Measurements from ENCODE around the gene CORO1A. TPM values are rescaled to one million over a fixed set of nuclear protein-coding genes. Genes with fewer than 3 reads are reported as not detected.

Gene CORO1A
- total RNA-seq, 1 donor from 2014 or later, result 69.4 TPM

GRCh38 chr16:30147843-30148510 is 35.4 kb upstream of the CORO1A start:
- no peaks in the 10 kb centered on the region for H3K4me1 ChIP-seq
- TF ChIP-seq, protein P1, sequence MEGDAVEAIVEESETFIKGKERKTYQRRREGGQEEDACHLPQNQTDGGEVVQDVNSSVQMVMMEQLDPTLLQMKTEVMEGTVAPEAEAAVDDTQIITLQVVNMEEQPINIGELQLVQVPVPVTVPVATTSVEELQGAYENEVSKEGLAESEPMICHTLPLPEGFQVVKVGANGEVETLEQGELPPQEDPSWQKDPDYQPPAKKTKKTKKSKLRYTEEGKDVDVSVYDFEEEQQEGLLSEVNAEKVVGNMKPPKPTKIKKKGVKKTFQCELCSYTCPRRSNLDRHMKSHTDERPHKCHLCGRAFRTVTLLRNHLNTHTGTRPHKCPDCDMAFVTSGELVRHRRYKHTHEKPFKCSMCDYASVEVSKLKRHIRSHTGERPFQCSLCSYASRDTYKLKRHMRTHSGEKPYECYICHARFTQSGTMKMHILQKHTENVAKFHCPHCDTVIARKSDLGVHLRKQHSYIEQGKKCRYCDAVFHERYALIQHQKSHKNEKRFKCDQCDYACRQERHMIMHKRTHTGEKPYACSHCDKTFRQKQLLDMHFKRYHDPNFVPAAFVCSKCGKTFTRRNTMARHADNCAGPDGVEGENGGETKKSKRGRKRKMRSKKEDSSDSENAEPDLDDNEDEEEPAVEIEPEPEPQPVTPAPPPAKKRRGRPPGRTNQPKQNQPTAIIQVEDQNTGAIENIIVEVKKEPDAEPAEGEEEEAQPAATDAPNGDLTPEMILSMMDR (IDR thresholded peaks at IDR 0.05), result no peak
- peaks cover 0 to 8% of the 10 kb centered on the region in 2 donors for H3K9me3 ChIP-seq
- no peaks in the 10 kb centered on the region for H3K27me3 ChIP-seq
- intact Hi-C loops (cut with DNase I), result no loop called here
- H3K27ac ChIP-seq, result no peak overlapping the region
- H3K4me3 ChIP-seq, result no peak overlapping the region
- no peak for DNase-seq (ENCODE audit: low spot score in 2 of 2)
- no peaks in the 10 kb centered on the region for H3K36me3 ChIP-seq

DNA sequence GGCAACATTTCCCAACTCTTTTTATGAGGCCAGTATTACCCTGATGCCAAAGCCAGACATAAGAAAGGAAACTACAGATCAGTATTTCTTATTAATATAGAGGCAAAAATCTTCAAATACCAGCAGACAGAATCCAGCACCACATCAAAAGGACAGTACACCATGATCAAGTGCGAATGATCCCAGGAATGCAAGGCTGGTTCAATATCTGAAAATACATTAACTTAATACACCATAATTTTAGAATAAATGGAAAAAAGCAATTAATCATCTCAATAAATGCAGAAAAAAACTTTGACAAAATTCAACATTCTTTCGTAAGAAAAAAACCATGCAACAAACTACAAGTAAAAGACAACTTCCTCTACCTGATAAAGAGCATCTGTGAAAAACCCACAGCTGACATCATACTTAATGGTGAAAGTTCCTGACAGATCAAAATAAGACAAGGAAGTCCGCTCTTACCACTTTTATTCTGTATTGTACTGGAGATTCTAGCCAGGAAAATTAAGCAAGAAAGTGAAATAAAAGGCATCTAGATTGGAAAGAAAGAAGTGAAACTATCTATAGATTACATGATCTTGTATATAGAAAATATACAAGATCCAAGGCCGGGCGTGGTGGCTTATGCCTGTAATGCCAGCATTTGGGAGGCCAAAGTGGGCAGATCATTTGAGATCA is 34.0 kb upstream of the CORO1A start:
- DNase-seq (ENCODE audit: low spot score in 2 of 2), result no peak
- Histone ChIP-seq H3K4me1 (no peaks in the 10 kb centered on the region), H3K27ac (no peak overlapping the region), H3K9me3 (peaks cover 0 to 8% of the 10 kb centered on the region in 2 donors), H3K36me3 (no peaks in the 10 kb centered on the region), H3K27me3 (no peaks in the 10 kb centered on the region), H3K4me3 (no peak overlapping the region)
- TF ChIP-seq, protein P1 (IDR thresholded peaks at IDR 0.05), result no peak
- intact Hi-C loops (cut with DNase I), result no loop called here

GRCh38 chr16:30151091-30151490 is 32.3 kb upstream of the CORO1A start:
- no peak overlapping the region for H3K4me3 ChIP-seq
- peaks cover 0 to 8% of the 10 kb centered on the region in 2 donors for H3K9me3 ChIP-seq
- H3K4me1 ChIP-seq, result no peaks in the 10 kb centered on the region
- no peak overlapping the region for H3K27ac ChIP-seq
- TF ChIP-seq, protein P1 (IDR thresholded peaks at IDR 0.05), result no peak
- H3K27me3 ChIP-seq, result no peaks in the 10 kb centered on the region
- no peak for DNase-seq (ENCODE audit: low spot score in 2 of 2)
- no peaks in the 10 kb centered on the region for H3K36me3 ChIP-seq
- intact Hi-C loops (cut with DNase I), result no loop called here

- H3K27ac ChIP-seq, result no peak overlapping the region
- no peaks in the 10 kb centered on the region for H3K27me3 ChIP-seq
- no peaks in the 10 kb centered on the region for H3K36me3 ChIP-seq
- peaks cover 0 to 8% of the 10 kb centered on the region in 2 donors for H3K9me3 ChIP-seq
- no peaks in the 10 kb centered on the region for H3K4me1 ChIP-seq
- DNase-seq (ENCODE audit: low spot score in 2 of 2), result no peak
- no peak overlapping the region for H3K4me3 ChIP-seq
- intact Hi-C loops (cut with DNase I), result no loop called here
- TF ChIP-seq, protein P1 (IDR thresholded peaks at IDR 0.05), result no peak
Measured at GRCh38 chr16:30152517-30152916, 30.9 kb upstream of the CORO1A start.

- H3K4me3 ChIP-seq, result no peak overlapping the region
- TF ChIP-seq, protein P1 (IDR thresholded peaks at IDR 0.05), result no peak
- no peaks in the 10 kb centered on the region for H3K36me3 ChIP-seq
- intact Hi-C loops (cut with DNase I), result no loop called here
- H3K27ac ChIP-seq, result no peak overlapping the region
- no peaks in the 10 kb centered on the region for H3K9me3 ChIP-seq
- H3K4me1 ChIP-seq, result no peaks in the 10 kb centered on the region
- no peak for DNase-seq (ENCODE audit: low spot score in 2 of 2)
- no peaks in the 10 kb centered on the region for H3K27me3 ChIP-seq
Measured at GRCh38 chr16:30155188-30155587, 28.2 kb upstream of the CORO1A start.

All from ascending aorta (tissue), 2 donors.